HepG2 (cell line): ENCODE data around the gene SHISA6. TPM values are rescaled to one million over a fixed set of nuclear protein-coding genes. Genes with fewer than 3 reads are reported as not detected.

Experiments used
- ATAC-seq: fragments of 200-7000 bp; cut with Tn5 transposase; 3 replicates; pipeline ENCODE4 v1.9.1; 2020; ENCODE audit warnings: mild to moderate bottlenecking, moderate library complexity
- BruUV-seq: library from RNA; stranded (reverse); fragments of 400-500 nt; replicated peaks from 2 replicates; lab custom pipeline; 2021; lab: Mats Ljungman, UMichigan
- CTCF ChIA-PET: fragments of 300-600 bp; formaldehyde crosslinking; extraction: SDS; loops from one replicate; lab custom pipeline; 2021; ENCODE audit warnings: low total read pairs, inconsistent platforms, low intra/inter-chr PET ratio; lab: Yijun Ruan, JAX
- POLR2A ChIA-PET: fragments of 350-600 bp; sonication (Branson Sonifier 250); formaldehyde crosslinking; loops from one replicate; lab custom pipeline; 2020; ENCODE audit warnings: antibody characterized with exemption, inconsistent platforms; lab: Yijun Ruan, JAX
- DNase-seq: peaks from one replicate; pipeline ENCODE4 v3.0.0-alpha.2; 2015; ENCODE audit warnings: low spot score
- FAIRE-seq: peaks from 3 replicates; lab custom pipeline; 2011; peaks lifted over from hg19 to GRCh38; lab: Jason Lieb, UNC
- H2AFZ ChIP-seq: one replicate; pipeline ENCODE4 v1.6.1; 2011; ENCODE audit warnings: low read length, inconsistent platforms
- H3K27ac ChIP-seq: fragments of 300-600 bp; 3 replicates; pipeline ENCODE4 v1.8.0; 2011; ENCODE audit warnings: mixed run types, mild to moderate bottlenecking, mixed read lengths, low read length, inconsistent platforms; ENCODE audit not compliant: insufficient read depth; ENCODE audit errors: extremely low read length
- H3K27me3 ChIP-seq, 2 experiments: fragments of 200-600 bp in 1 of 2; 2 replicates in 1 of 2; 3 replicates in 1 of 2; pipeline versions ENCODE4 v1.6.0 to v1.8.0; 2011; ENCODE audit warnings: low read length in 2 of 2, mild to moderate bottlenecking in 2 of 2, moderate library complexity in 2 of 2, inconsistent platforms in 1 of 2; ENCODE audit not compliant: insufficient read depth in 2 of 2, control insufficient read depth in 1 of 2
- H3K36me3 ChIP-seq, 2 experiments: fragments of 200-600 bp in 1 of 2; replicated peaks in 1 of 2; 2 replicates in 1 of 2; 3 replicates in 1 of 2; pipeline versions ENCODE4 v1.5.1 to v1.8.0; 2011; ENCODE audit warnings: low read length in 2 of 2, inconsistent platforms in 1 of 2; ENCODE audit not compliant: insufficient read depth in 2 of 2, control insufficient read depth in 1 of 2
- H3K4me1 ChIP-seq: 2 replicates; pipeline ENCODE4 v1.5.1; 2012; ENCODE audit warnings: low read length, inconsistent platforms; ENCODE audit not compliant: insufficient read depth
- H3K4me2 ChIP-seq: 2 replicates; pipeline ENCODE4 v1.6.0; 2011; ENCODE audit warnings: low read depth, low read length, inconsistent platforms
- H3K4me3 ChIP-seq, 3 experiments: fragments of 200-600 bp in 1 of 3; sonication (generic), shearing (Covaris generic) in 1 of 3; replicated peaks in 1 of 3; 2 replicates each; pipeline ENCODE4 v1.5.1; 2011 to 2016; ENCODE audit warnings: low read length in 3 of 3, inconsistent platforms in 2 of 3, low read depth in 2 of 3, mild to moderate bottlenecking in 2 of 3, control low read depth in 1 of 3, mixed read lengths in 1 of 3; ENCODE audit not compliant: insufficient read depth in 1 of 3
- H3K79me2 ChIP-seq: one replicate; pipeline ENCODE4 v1.6.1; 2011; ENCODE audit warnings: low read length, inconsistent platforms; ENCODE audit not compliant: insufficient read depth
- H3K9ac ChIP-seq: 2 replicates; pipeline ENCODE4 v1.6.0; 2011; ENCODE audit warnings: mild to moderate bottlenecking, low read depth, low read length, inconsistent platforms; ENCODE audit not compliant: insufficient read depth
- H3K9me3 ChIP-seq: 2 replicates; pipeline ENCODE4 v1.5.1; 2012; ENCODE audit warnings: mild to moderate bottlenecking, low read length
- H4K20me1 ChIP-seq: 2 replicates; pipeline ENCODE4 v1.6.0; 2011; ENCODE audit warnings: inconsistent platforms, mild to moderate bottlenecking, low read length, moderate library complexity; ENCODE audit not compliant: insufficient read depth
- ARHGAP35 ChIP-seq: sonication (generic); formaldehyde crosslinking; IDR thresholded peaks from 2 replicates; pipeline ENCODE4 v1.9.0; 2022; ENCODE audit warnings: mild to moderate bottlenecking, inconsistent platforms, moderate library complexity, missing genetic modification reagents, borderline replicate concordance
- E2F2 ChIP-seq: sonication (generic); formaldehyde crosslinking; IDR thresholded peaks from 2 replicates; pipeline ENCODE4 v1.4.0; 2020; ENCODE audit warnings: missing genetic modification reagents, borderline replicate concordance
- GPN1 ChIP-seq: sonication (generic); formaldehyde crosslinking; IDR thresholded peaks from 2 replicates; pipeline ENCODE4 v1.5.1; 2020; ENCODE audit warnings: missing genetic modification reagents, borderline replicate concordance
- MTA1 ChIP-seq: sonication (generic); formaldehyde crosslinking; IDR thresholded peaks from 2 replicates; pipeline ENCODE4 v1.4.0; 2020; ENCODE audit warnings: missing genetic modification reagents, mild to moderate bottlenecking, borderline replicate concordance
- POLR2G ChIP-seq: fragments of 200-400 bp; formaldehyde crosslinking; IDR thresholded peaks from 2 replicates; pipeline ENCODE4 v1.6.1; 2018; ENCODE audit warnings: mild to moderate bottlenecking, low read depth, low read length, moderate library complexity
- RAD51 ChIP-seq: fragments of 450-650 bp; IDR thresholded peaks from 2 replicates; pipeline ENCODE4 v1.6.1; 2016; ENCODE audit warnings: borderline replicate concordance
- REXO4 ChIP-seq: sonication (generic); formaldehyde crosslinking; IDR thresholded peaks from 2 replicates; pipeline ENCODE4 v1.8.0; 2022; ENCODE audit warnings: missing genetic modification reagents, mild to moderate bottlenecking, borderline replicate concordance
- ZNF710 ChIP-seq: sonication (generic); formaldehyde crosslinking; IDR thresholded peaks from 2 replicates; pipeline ENCODE4 v1.5.0; 2020; ENCODE audit warnings: mild to moderate bottlenecking, missing genetic modification reagents, borderline replicate concordance
- ZNF766 ChIP-seq: sonication (generic); formaldehyde crosslinking; IDR thresholded peaks from 2 replicates; pipeline ENCODE4 v1.5.0; 2020; ENCODE audit warnings: missing genetic modification reagents, borderline replicate concordance
- WGBS: methylation state at CpG from one replicate; pipeline ENCODE4 v1.1.6; 2017; ENCODE audit warnings: low lambda C conversion rate; 5-methylcytosine and 5-hydroxymethylcytosine counted together
- in situ Hi-C: cut with HindIII; loops from 2 replicates; pipeline ENCODE4 v1.10.0; 2017; ENCODE audit warnings: low pct_unique_long_range_greater_than_20kb; ENCODE audit not compliant: extremely low pct_ligation_motif_present
- intact Hi-C: fragments of 100-400 bp; cut with micrococcal nuclease; formaldehyde crosslinking; loops from one replicate; pipeline ENCODE4 v1.10.0; 2022; ENCODE audit not compliant: unreplicated experiment
- polyA plus RNA-seq, 8 experiments: library from polyadenylated mRNA; depleted of rRNA in 3 of 8; stranded (reverse) in 7 of 8; unstranded in 1 of 8; fragments of >200 nt; fragmentation: Illumina TruSeq in 4 of 8; extraction: Trizol in 4 of 8; gene quantifications; 2 replicates each; pipeline versions ENCODE4 v1.2.1 to v1.2.3, GENCODE V29; 2011 to 2016; ENCODE audit warnings: low read depth in 4 of 8, missing spikeins in 1 of 8, mixed read lengths in 1 of 8; ENCODE audit not compliant: insufficient read depth in 1 of 8
- total RNA-seq, 5 experiments: library from RNA; depleted of rRNA; stranded (reverse); fragments of >200 nt; fragmentation: Illumina TruSeq; extraction: Trizol; gene quantifications; 2 replicates each; pipeline ENCODE4 v1.2.3, GENCODE V29; 2016; ENCODE audit warnings: low read depth in 1 of 5

Gene SHISA6
- total and polyA plus RNA-seq, 2 of the 13 experiments (the other 11 are each of a cell fraction or from before 2014, with no cell fraction given), result not detected

GRCh38 chr17:11269210-11269609 is 28.2 kb downstream of the SHISA6 start (continued):
- TF ChIP-seq ARHGAP35 (CRISPR knock-in tag) (no peak), ZNF710 (no peak), E2F2 (CRISPR knock-in tag) (no peak), GPN1 (no peak), POLR2G (no peak)

- Histone ChIP-seq H3K9ac (no peak overlapping the region), H3K9me3 (no peaks in the 10 kb centered on the region)
These were observed 31.2 kb downstream of the SHISA6 start for GRCh38 chr17:11272191-11272590.

More at GRCh38 chr17:11272191-11272590, 31.2 kb downstream of the SHISA6 start:
- ChIA-PET CTCF (no interaction called here), POLR2A (no interaction called here)
- Histone ChIP-seq H3K36me3 (no peaks in the 10 kb centered on the region), H3K4me3 (no peak overlapping the region), H4K20me1 (no peaks in the 10 kb centered on the region), H3K4me2 (no peak overlapping the region), H2AFZ (no peak overlapping the region), H3K4me1 (no peaks in the 10 kb centered on the region), H3K79me2 (no peaks in the 10 kb centered on the region), H3K27me3 (peaks cover 0 to 3% of the 10 kb centered on the region in 2 experiments; a peak in 1 of 5 replicates), H3K27ac (no peak overlapping the region)
- DNase-seq, result no peak
- no peak for ATAC-seq
- 14% methylated on average over 8 of the region's 8 CpGs for WGBS
- intact Hi-C loops (no loop called here), in situ Hi-C loops (no loop called here)
- no peak for FAIRE-seq
- BruUV-seq, result no TSS peak
- TF ChIP-seq RAD51, result no peak
- no peak for TF ChIP-seq ZNF766 (CRISPR knock-in tag)
- TF ChIP-seq MTA1 (CRISPR knock-in tag), result no peak
- TF ChIP-seq REXO4 (CRISPR knock-in tag), result no peak
